PFSK-1 (cell line): ENCODE data around the gene MZB1.

ENCODE experiments used
- FOXP2 ChIP-seq: optimal IDR thresholded peaks from 2 replicates; pipeline ENCODE3; 2011; ENCODE audit warnings: borderline replicate concordance, control low read depth, inconsistent platforms; ENCODE audit not compliant: insufficient read depth; ENCODE audit errors: extremely low read length, extremely low read depth
- POLR2AphosphoS5 ChIP-seq: IDR thresholded peaks from 2 replicates; pipeline ENCODE4 v1.6.1; 2012; ENCODE audit warnings: low read depth, mild to moderate bottlenecking, control low read depth, low read length, moderate library complexity
- REST ChIP-seq, 2 experiments: IDR thresholded peaks; 2 replicates each; pipeline versions ENCODE4 v1.6.1 to v1.8.0; 2011 to 2012; ENCODE audit warnings: low read depth in 2 of 2, low read length in 2 of 2, control low read depth in 1 of 2, inconsistent platforms in 1 of 2, mild to moderate bottlenecking in 1 of 2, moderate library complexity in 1 of 2; ENCODE audit not compliant: insufficient read depth in 1 of 2
- SIN3A ChIP-seq: IDR thresholded peaks from 2 replicates; pipeline ENCODE4 v1.6.1; 2012; ENCODE audit warnings: mild to moderate bottlenecking, low read length, moderate library complexity, borderline replicate concordance; ENCODE audit not compliant: insufficient read depth
- TAF1 ChIP-seq: IDR thresholded peaks from 2 replicates; pipeline ENCODE4 v1.6.1; 2012; ENCODE audit warnings: low read length, control low read depth, borderline replicate concordance; ENCODE audit not compliant: insufficient read depth

MZB1 gene

GRCh38 chr5:139377226-139377625 lies 12.5 kb downstream of the MZB1 start:
- TF ChIP-seq TAF1 (no peak), FOXP2 (no peak), SIN3A (no peak), POLR2AphosphoS5 (no peak), REST (IDR thresholded peaks at IDR 0.05; ENCODE audit: insufficient read depth in 1 of 2, low read depth in 2 of 2, low read length in 2 of 2) (no peak)

- TF ChIP-seq SIN3A (no peak), TAF1 (no peak), FOXP2 (no peak), POLR2AphosphoS5 (no peak), REST (IDR thresholded peaks at IDR 0.05; ENCODE audit: insufficient read depth in 1 of 2, low read depth in 2 of 2, low read length in 2 of 2) (no peak)
Measured at GRCh38 chr5:139376364-139376763, 13.3 kb downstream of the MZB1 start.

- TF ChIP-seq TAF1, result no peak
- TF ChIP-seq REST (IDR thresholded peaks at IDR 0.05; ENCODE audit: insufficient read depth in 1 of 2, low read depth in 2 of 2, low read length in 2 of 2), result no peak
- no peak for TF ChIP-seq FOXP2
- TF ChIP-seq SIN3A, result no peak
- no peak for TF ChIP-seq POLR2AphosphoS5
Measured at GRCh38 chr5:139374909-139375308, 14.8 kb downstream of the MZB1 start.

- no peak for TF ChIP-seq SIN3A
- no peak for TF ChIP-seq POLR2AphosphoS5
- no peak for TF ChIP-seq REST (IDR thresholded peaks at IDR 0.05; ENCODE audit: insufficient read depth in 1 of 2, low read depth in 2 of 2, low read length in 2 of 2)
- TF ChIP-seq TAF1, result no peak
- TF ChIP-seq FOXP2, result no peak
Measured at GRCh38 chr5:139371482-139372435, 18.0 kb downstream of the MZB1 start.

GRCh38 chr5:139369181-139369580 lies 20.5 kb downstream of the MZB1 start:
- TF ChIP-seq POLR2AphosphoS5 (no peak), TAF1 (no peak), REST (IDR thresholded peaks at IDR 0.05; ENCODE audit: insufficient read depth in 1 of 2, low read depth in 2 of 2, low read length in 2 of 2) (no peak), SIN3A (no peak), FOXP2 (no peak)
